DND-41 (cell line): ENCODE results near the gene PCLO.

Experiments
- CTCF ChIP-seq: IDR thresholded peaks from 2 replicates; pipeline ENCODE4 v1.5.1; 2012; ENCODE audit warnings: borderline replicate concordance, low read length, moderate library complexity, mild to moderate bottlenecking; ENCODE audit not compliant: poor library complexity, severe bottlenecking; ENCODE audit errors: extremely low read depth
- EZH2 ChIP-seq: IDR thresholded peaks from 3 replicates; pipeline ENCODE4 v1.6.1; 2012; ENCODE audit warnings: borderline replicate concordance, low read depth, mild to moderate bottlenecking, moderate library complexity, low read length, inconsistent platforms; ENCODE audit not compliant: severe bottlenecking

GRCh38 chr7:83211685-83212084 is 49.0 kb upstream of the PCLO start:
- TF ChIP-seq CTCF (no peak), EZH2 (no peak)
